Stromal cell of bone marrow (primary cell): ENCODE measurements around the gene ALPL.

Source experiments
- DNase-seq: peaks from one replicate; pipeline ENCODE4 v3.0.0-alpha.2; 2012; ENCODE audit warnings: low read depth

ALPL gene

DNA sequence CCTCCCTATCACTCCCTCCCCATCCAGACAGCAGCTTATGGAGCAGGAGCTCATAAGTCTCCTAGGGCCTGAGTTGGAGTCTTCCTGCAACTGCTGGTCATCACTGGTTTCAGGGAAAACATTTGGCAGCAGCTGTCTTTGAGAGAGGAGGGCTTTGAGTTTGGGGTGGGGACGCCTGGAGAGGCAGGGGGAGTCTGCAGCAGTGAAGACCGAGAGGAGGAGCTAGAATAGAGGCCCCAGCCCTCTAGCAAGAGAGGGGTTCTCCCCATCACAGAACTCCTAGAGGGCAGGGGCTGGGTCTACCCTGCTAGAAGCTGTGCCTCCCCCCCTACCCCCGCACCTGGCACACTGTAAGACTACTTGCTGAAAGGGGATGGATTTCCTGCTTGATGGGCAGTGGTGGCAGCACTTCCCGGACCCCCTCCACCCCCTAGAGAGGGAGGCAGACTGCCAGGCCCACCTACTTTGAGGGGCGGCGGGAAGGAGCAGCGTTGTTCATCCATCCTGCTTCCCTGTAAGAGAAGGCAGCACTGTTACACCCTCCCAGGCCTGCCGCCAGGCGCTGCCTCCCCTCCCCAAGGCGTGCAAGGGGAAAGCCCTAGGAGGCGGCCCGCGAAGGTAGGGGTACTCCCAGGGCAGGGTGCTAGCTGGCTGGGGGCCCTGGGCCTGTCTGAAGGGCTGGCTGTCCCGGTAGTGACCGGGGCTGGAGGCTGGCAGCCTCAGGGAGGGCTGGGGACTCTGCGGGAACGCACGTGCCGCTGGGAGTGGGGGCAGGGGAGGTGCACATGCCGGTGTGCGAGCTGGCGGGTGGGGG lies 109.5 kb downstream of the ALPL start:
- DNase-seq, result no peak

GRCh38 chr1:21619375-21619947 lies 110.2 kb downstream of the ALPL start:
- no peak for DNase-seq

GRCh38 chr1:21620011-21620410 lies 110.8 kb downstream of the ALPL start:
- DNase-seq, result no peak

GRCh38 chr1:21620496-21620895 lies 111.3 kb downstream of the ALPL start:
- DNase-seq, result no peak

DNA sequence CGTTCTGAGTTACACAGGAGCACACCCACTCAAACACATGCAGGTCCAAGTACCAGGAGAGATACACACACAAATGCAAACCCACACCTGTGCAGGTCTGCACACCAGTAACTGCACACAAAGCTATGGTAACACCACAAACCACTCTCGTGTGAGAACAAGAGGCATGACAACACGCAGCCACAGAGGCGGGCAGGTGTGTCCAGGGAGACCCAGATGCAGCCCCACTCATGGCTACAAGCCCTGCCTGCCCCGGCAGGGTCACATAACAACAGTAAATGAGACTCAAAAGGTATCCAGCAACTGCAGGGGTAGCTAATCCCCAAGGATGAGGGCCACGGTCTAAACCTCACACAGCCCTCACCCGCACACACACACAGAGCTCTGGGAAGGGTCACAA lies 111.8 kb downstream of the ALPL start:
- no peak for DNase-seq

- DNase-seq, result no peak
Measured at GRCh38 chr1:21621761-21622436, 112.7 kb downstream of the ALPL start.

DNA sequence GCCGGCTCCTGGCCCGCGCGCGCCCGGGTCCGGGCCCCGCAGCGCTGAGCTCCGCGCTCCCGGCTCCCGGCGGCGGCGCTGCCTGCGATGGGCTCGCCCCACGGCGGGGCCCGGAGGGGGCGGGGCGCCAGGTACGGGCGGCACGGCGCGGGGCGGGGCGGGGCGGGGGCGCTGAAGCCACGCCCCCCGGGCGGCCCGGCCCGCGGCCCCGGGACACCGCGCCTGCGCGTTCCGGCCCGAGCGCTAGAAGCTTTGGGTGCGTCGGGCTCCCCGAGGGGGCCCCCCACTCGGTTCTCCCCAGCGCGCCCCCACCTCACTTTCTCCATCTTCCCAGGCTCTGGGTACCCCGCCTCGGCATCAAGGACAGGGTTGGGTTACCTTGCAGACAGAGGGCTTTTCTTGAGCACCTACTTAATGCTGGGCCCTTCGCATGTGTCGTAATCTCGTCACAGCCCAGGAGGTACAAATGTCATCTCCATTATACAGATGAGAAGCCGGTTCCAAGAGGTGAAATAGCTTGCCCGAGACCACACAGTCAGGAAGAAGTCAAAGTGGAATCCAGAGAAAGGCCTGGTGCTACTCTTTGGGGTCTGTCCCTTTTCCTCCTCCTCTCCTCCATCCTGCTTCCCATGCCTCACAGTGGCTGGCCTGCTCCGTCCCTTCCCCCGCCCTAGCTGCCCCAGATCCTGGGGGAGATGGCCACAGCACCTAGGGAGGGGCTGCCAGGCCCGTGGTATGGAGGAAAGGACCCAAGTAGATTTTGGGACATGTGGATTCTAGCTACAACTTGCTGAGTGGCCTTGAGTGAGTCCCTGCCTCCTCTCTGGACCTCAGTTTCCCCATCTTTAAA lies 113.5 kb downstream of the ALPL start:
- DNase-seq, result no peak

- DNase-seq, result no peak
Measured at GRCh38 chr1:21623410-21623961, 114.3 kb downstream of the ALPL start.

- DNase-seq, result no peak
Measured at GRCh38 chr1:21624571-21625389, 115.6 kb downstream of the ALPL start.

- DNase-seq, result no peak
Measured at GRCh38 chr1:21625390-21626190, 116.4 kb downstream of the ALPL start.

GRCh38 chr1:21626921-21627339 lies 117.7 kb downstream of the ALPL start:
- no peak for DNase-seq
